HepG2 (cell line): ENCODE data around the gene SHC1. TPM values are rescaled to one million over a fixed set of nuclear protein-coding genes. Genes with fewer than 3 reads are reported as not detected.
A peak's percentile ranks its signal among the peaks of the same experiment; 100 is the strongest.

Source experiments
- ARNT ChIP-seq: fragments of 450-650 bp; IDR thresholded peaks from 2 replicates; pipeline ENCODE4 v1.6.1; 2017
- ATF2 ChIP-seq: sonication (generic); formaldehyde crosslinking; IDR thresholded peaks from 2 replicates; pipeline ENCODE4 v1.4.0; 2020; ENCODE audit warnings: missing genetic modification reagents
- ATRX ChIP-seq: sonication (generic); formaldehyde crosslinking; IDR thresholded peaks from 2 replicates; pipeline ENCODE4 v1.4.0; 2020; ENCODE audit warnings: missing genetic modification reagents, borderline replicate concordance
- BRCA1 ChIP-seq: sonication (generic); formaldehyde crosslinking; IDR thresholded peaks from 2 replicates; pipeline ENCODE4 v1.4.0; 2020; ENCODE audit warnings: missing genetic modification reagents
- BRF2 ChIP-seq: sonication (generic); formaldehyde crosslinking; IDR thresholded peaks from 2 replicates; pipeline ENCODE4 v1.8.1; 2022; ENCODE audit warnings: mild to moderate bottlenecking, missing genetic modification reagents
- DNMT1 ChIP-seq: sonication (generic); formaldehyde crosslinking; IDR thresholded peaks from 2 replicates; pipeline ENCODE4 v1.5.1; 2020; ENCODE audit warnings: mild to moderate bottlenecking, missing genetic modification reagents
- E2F1 ChIP-seq: sonication (generic); formaldehyde crosslinking; IDR thresholded peaks from 2 replicates; pipeline ENCODE4 v1.5.0; 2020; ENCODE audit warnings: missing genetic modification reagents
- EZH2 ChIP-seq: conservative IDR thresholded peaks from 2 replicates; pipeline ENCODE4 v1.6.1; 2012; ENCODE audit warnings: mild to moderate bottlenecking, low read depth, low read length, moderate library complexity
- FIP1L1 ChIP-seq: fragments of 200-400 bp; formaldehyde crosslinking; IDR thresholded peaks from 2 replicates; pipeline ENCODE4 v1.6.1; 2018; ENCODE audit warnings: low read depth, mild to moderate bottlenecking, low read length, moderate library complexity, borderline replicate concordance; ENCODE audit not compliant: insufficient read depth
- FOSL1 ChIP-seq: sonication (generic); formaldehyde crosslinking; IDR thresholded peaks from 2 replicates; pipeline ENCODE4 v1.9.0; 2021; ENCODE audit warnings: missing genetic modification reagents, borderline replicate concordance
- HDAC2 ChIP-seq: sonication (generic); formaldehyde crosslinking; IDR thresholded peaks from 2 replicates; pipeline ENCODE4 v1.4.0; 2020; ENCODE audit warnings: missing genetic modification reagents
- NCOA5 ChIP-seq: sonication (generic); formaldehyde crosslinking; IDR thresholded peaks from 2 replicates; pipeline ENCODE4 v1.4.0; 2020; ENCODE audit warnings: missing genetic modification reagents
- RARA ChIP-seq: IDR thresholded peaks from 2 replicates; pipeline ENCODE4 v1.6.1; 2016; ENCODE audit warnings: missing genetic modification reagents, missing compliant biosample characterization
- SMARCC2 ChIP-seq: fragments of 450-650 bp; IDR thresholded peaks from 2 replicates; pipeline ENCODE4 v1.6.1; 2017; ENCODE audit warnings: antibody characterized with exemption, mild to moderate bottlenecking
- ZBTB42 ChIP-seq: sonication (generic); formaldehyde crosslinking; IDR thresholded peaks from 2 replicates; pipeline ENCODE4 v1.5.0; 2020; ENCODE audit warnings: mild to moderate bottlenecking, missing genetic modification reagents
- ZNF205 ChIP-seq: IDR thresholded peaks from 2 replicates; pipeline ENCODE4 v1.6.1; 2018; ENCODE audit warnings: missing biosample characterization, missing genetic modification reagents
- ZNF234 ChIP-seq: sonication (generic); formaldehyde crosslinking; conservative IDR thresholded peaks from 2 replicates; pipeline ENCODE4 v1.5.1; 2020; ENCODE audit warnings: mild to moderate bottlenecking, missing genetic modification reagents
- ZNF256 ChIP-seq: sonication (generic); formaldehyde crosslinking; conservative IDR thresholded peaks from 2 replicates; pipeline ENCODE4 v1.4.0; 2020; ENCODE audit warnings: missing genetic modification reagents
- ZNF460 ChIP-seq: sonication (generic); formaldehyde crosslinking; IDR thresholded peaks from 2 replicates; pipeline ENCODE4 v1.5.1; 2020; ENCODE audit warnings: missing genetic modification reagents, mild to moderate bottlenecking, borderline replicate concordance
- ZNF547 ChIP-seq: sonication (generic); formaldehyde crosslinking; IDR thresholded peaks from 2 replicates; pipeline ENCODE4 v1.5.1; 2020; ENCODE audit warnings: mild to moderate bottlenecking, missing genetic modification reagents
- ZNF619 ChIP-seq: sonication (generic); formaldehyde crosslinking; IDR thresholded peaks from 2 replicates; pipeline ENCODE4 v1.4.0; 2020; ENCODE audit warnings: mild to moderate bottlenecking, missing genetic modification reagents
- ZNF674 ChIP-seq: sonication (generic); formaldehyde crosslinking; IDR thresholded peaks from 2 replicates; pipeline ENCODE4 v1.5.0; 2020; ENCODE audit warnings: low read depth, mild to moderate bottlenecking, missing genetic modification reagents
- ZNF770 ChIP-seq: sonication (generic); formaldehyde crosslinking; IDR thresholded peaks from 2 replicates; pipeline ENCODE4 v1.5.0; 2020; ENCODE audit warnings: mild to moderate bottlenecking, missing genetic modification reagents
- ZSCAN5A ChIP-seq: sonication (generic); formaldehyde crosslinking; IDR thresholded peaks from 2 replicates; pipeline ENCODE4 v1.8.0; 2022; ENCODE audit warnings: mild to moderate bottlenecking, missing genetic modification reagents, borderline replicate concordance
- polyA plus RNA-seq, 8 experiments: library from polyadenylated mRNA; depleted of rRNA in 3 of 8; stranded (reverse) in 7 of 8; unstranded in 1 of 8; fragments of >200 nt; fragmentation: Illumina TruSeq in 4 of 8; extraction: Trizol in 4 of 8; gene quantifications; 2 replicates each; pipeline versions ENCODE4 v1.2.1 to v1.2.3, GENCODE V29; 2011 to 2016; ENCODE audit warnings: low read depth in 4 of 8, missing spikeins in 1 of 8, mixed read lengths in 1 of 8; ENCODE audit not compliant: insufficient read depth in 1 of 8
- total RNA-seq, 5 experiments: library from RNA; depleted of rRNA; stranded (reverse); fragments of >200 nt; fragmentation: Illumina TruSeq; extraction: Trizol; gene quantifications; 2 replicates each; pipeline ENCODE4 v1.2.3, GENCODE V29; 2016; ENCODE audit warnings: low read depth in 1 of 5

SHC1 gene
- total and polyA plus RNA-seq, 2 of the 13 experiments (the other 11 are each of a cell fraction or from before 2014, with no cell fraction given) = 52.0 to 137 TPM

GRCh38 chr1:154973344-154974101 is 3.0 kb upstream of the SHC1 start (continued):
- TF ChIP-seq ZBTB42 (CRISPR knock-in tag) = no peak
- no peak for TF ChIP-seq FIP1L1
- TF ChIP-seq BRF2 (CRISPR knock-in tag) = no peak
- TF ChIP-seq FOSL1 (CRISPR knock-in tag) = no peak
- no peak; the same call in 1 of the 2 replicates for TF ChIP-seq ZNF460 (CRISPR knock-in tag)
- TF ChIP-seq E2F1 (CRISPR knock-in tag) = no peak
- peak; percentile 16; the same call in 1 of the 2 replicates for TF ChIP-seq HDAC2 (CRISPR knock-in tag)
- no peak for TF ChIP-seq DNMT1 (CRISPR knock-in tag)
- no peak for TF ChIP-seq ARNT
- TF ChIP-seq ZNF770 (CRISPR knock-in tag) = no peak
- TF ChIP-seq ZNF234 (CRISPR knock-in tag) = no peak
- TF ChIP-seq NCOA5 = no peak
- no peak for TF ChIP-seq ZNF547 (CRISPR knock-in tag)
- TF ChIP-seq ATRX (CRISPR knock-in tag) = no peak
- no peak for TF ChIP-seq ATF2 (CRISPR knock-in tag)
- peak; percentile 28 for TF ChIP-seq RARA (CRISPR knock-in tag)
- TF ChIP-seq ZNF619 (CRISPR knock-in tag) = no peak
- TF ChIP-seq EZH2 = no peak
- no peak for TF ChIP-seq ZNF674
- no peak for TF ChIP-seq ZNF205 (CRISPR knock-in tag)
- no peak for TF ChIP-seq BRCA1
- no peak for TF ChIP-seq SMARCC2
- no peak for TF ChIP-seq ZSCAN5A (CRISPR knock-in tag)
- no peak for TF ChIP-seq ZNF256 (CRISPR knock-in tag)
